Astrocyte (in vitro differentiated cells and primary cell): ENCODE results near the gene METTL24. TPM values are rescaled to one million over a fixed set of nuclear protein-coding genes. Genes with fewer than 3 reads are reported as not detected.

ENCODE experiments used
- DNase-seq: peaks from one replicate; pipeline ENCODE4 v3.0.0-alpha.2; 2010; ENCODE audit warnings: low read depth
- FAIRE-seq: peaks from 2 replicates; lab custom pipeline; 2011; peaks lifted over from hg19 to GRCh38; lab: Jason Lieb, UNC
- H2AFZ ChIP-seq: 2 replicates; pipeline ENCODE4 v1.6.0; 2012; ENCODE audit warnings: low read depth, low read length, inconsistent platforms
- H3K27ac ChIP-seq: 2 replicates; pipeline ENCODE4 v1.5.1; 2011; ENCODE audit warnings: low read depth, low read length, inconsistent platforms
- H3K27me3 ChIP-seq: 2 replicates; pipeline ENCODE4 v1.6.0; 2011; ENCODE audit warnings: low read length, inconsistent platforms; ENCODE audit not compliant: insufficient read depth
- H3K36me3 ChIP-seq: 2 replicates; pipeline ENCODE4 v1.5.1; 2011; ENCODE audit warnings: low read length, inconsistent platforms; ENCODE audit not compliant: insufficient read depth
- H3K4me1 ChIP-seq: 2 replicates; pipeline ENCODE4 v1.5.1; 2011; ENCODE audit warnings: low read length, inconsistent platforms; ENCODE audit not compliant: insufficient read depth
- H3K4me2 ChIP-seq: 2 replicates; pipeline ENCODE4 v1.6.0; 2012; ENCODE audit warnings: low read length, inconsistent platforms
- H3K4me3 ChIP-seq: 2 replicates; pipeline ENCODE4 v1.5.1; 2011; ENCODE audit warnings: low read depth, mild to moderate bottlenecking, low read length, inconsistent platforms; ENCODE audit not compliant: insufficient read depth
- H3K79me2 ChIP-seq: 2 replicates; pipeline ENCODE4 v1.6.0; 2012; ENCODE audit warnings: mild to moderate bottlenecking, low read length, inconsistent platforms; ENCODE audit not compliant: insufficient read depth
- H3K9ac ChIP-seq: 2 replicates; pipeline ENCODE4 v1.6.0; 2012; ENCODE audit warnings: mild to moderate bottlenecking, low read length, inconsistent platforms
- H3K9me3 ChIP-seq: 2 replicates; pipeline ENCODE4 v1.5.1; 2012; ENCODE audit warnings: low read depth, mild to moderate bottlenecking, low read length, inconsistent platforms; ENCODE audit not compliant: insufficient read depth
- H4K20me1 ChIP-seq: 2 replicates; pipeline ENCODE4 v1.6.0; 2012; ENCODE audit warnings: low read length, inconsistent platforms; ENCODE audit not compliant: insufficient read depth
- H3K27ac Mint-ChIP-seq: one replicate; pipeline ENCODE4 v1.8.0; 2021; ENCODE audit warnings: mild to moderate bottlenecking, mixed read lengths; ENCODE audit not compliant: unreplicated experiment
- H3K27me3 Mint-ChIP-seq: one replicate; pipeline ENCODE4 v1.8.0; 2021; ENCODE audit warnings: low read depth, mixed read lengths; ENCODE audit not compliant: unreplicated experiment
- H3K36me3 Mint-ChIP-seq: one replicate; pipeline ENCODE4 v1.8.0; 2021; ENCODE audit warnings: low read depth, mixed read lengths; ENCODE audit not compliant: unreplicated experiment
- H3K4me1 Mint-ChIP-seq: one replicate; pipeline ENCODE4 v1.8.0; 2021; ENCODE audit warnings: low read depth, mixed read lengths; ENCODE audit not compliant: unreplicated experiment
- H3K4me3 Mint-ChIP-seq: one replicate; pipeline ENCODE4 v1.8.0; 2021; ENCODE audit warnings: mild to moderate bottlenecking, moderate library complexity, mixed read lengths; ENCODE audit not compliant: unreplicated experiment
- H3K9me3 Mint-ChIP-seq: one replicate; pipeline ENCODE4 v1.8.0; 2021; ENCODE audit warnings: mild to moderate bottlenecking, mixed read lengths; ENCODE audit not compliant: unreplicated experiment
- CTCF ChIP-seq: IDR thresholded peaks from 2 replicates; pipeline ENCODE4 v1.5.1; 2011; ENCODE audit warnings: low read depth, mild to moderate bottlenecking, inconsistent platforms, low read length, moderate library complexity; ENCODE audit not compliant: insufficient read depth
- EZH2 ChIP-seq: IDR thresholded peaks from 2 replicates; pipeline ENCODE4 v1.6.1; 2012; ENCODE audit warnings: mild to moderate bottlenecking, low read length, inconsistent platforms; ENCODE audit not compliant: insufficient read depth
- total RNA-seq: library from RNA; stranded (reverse); gene quantifications from 2 replicates; pipeline ENCODE4 v1.2.1, GENCODE V29; 2021

METTL24 gene
- total RNA-seq, 1 donor from 2014 or later = 0.75 TPM

DNA sequence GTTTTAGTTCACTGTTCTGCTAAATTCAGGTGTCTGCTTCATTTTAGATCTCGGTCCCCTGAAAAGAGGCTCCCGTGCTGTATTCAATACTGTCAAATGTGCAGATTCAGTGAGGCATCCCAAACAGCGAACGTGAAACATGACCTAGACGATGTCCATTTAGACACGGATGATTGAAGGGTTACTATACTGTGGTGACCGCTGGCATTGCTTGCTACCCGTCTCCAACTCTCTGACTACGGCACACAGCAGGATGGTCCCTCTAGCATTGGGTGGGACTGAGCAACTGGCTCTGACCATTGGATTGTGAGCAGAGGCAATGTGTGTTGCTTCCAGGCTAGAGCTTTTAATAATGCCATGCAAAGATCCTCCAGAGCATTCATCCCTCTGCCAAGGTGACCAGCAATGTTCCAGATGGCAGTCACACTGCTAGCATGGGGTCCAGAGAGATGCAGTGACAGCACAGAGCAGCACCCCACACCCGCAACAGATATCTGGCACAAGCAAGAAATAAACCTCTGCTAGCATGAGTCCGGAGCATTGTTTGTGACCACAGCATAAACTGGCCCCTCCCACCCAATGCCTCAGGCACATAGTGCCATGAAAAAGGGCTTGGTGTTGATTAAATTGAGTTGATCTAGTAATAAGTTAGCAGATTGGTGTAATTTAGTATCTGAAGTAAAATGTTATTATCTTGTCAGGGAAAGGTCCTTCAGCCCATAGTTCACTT lies 9.0 kb downstream of the METTL24 start:
- H3K27me3 ChIP-seq = peaks cover 3% of the 10 kb centered on the region
- no peaks in the 10 kb centered on the region for H3K79me2 ChIP-seq
- H3K4me1 Mint-ChIP-seq = peaks cover 10% of the 10 kb centered on the region
- H3K27ac Mint-ChIP-seq = no peak overlapping the region
- no peaks in the 10 kb centered on the region for H3K4me1 ChIP-seq
- no peak overlapping the region for H2AFZ ChIP-seq
- H3K27ac ChIP-seq = no peak overlapping the region
- H3K9ac ChIP-seq = no peak overlapping the region
- no peak overlapping the region for H3K4me3 Mint-ChIP-seq
- no peaks in the 10 kb centered on the region for H3K36me3 Mint-ChIP-seq
- no peaks in the 10 kb centered on the region for H3K36me3 ChIP-seq
- H3K4me2 ChIP-seq = no peak overlapping the region
- no peaks in the 10 kb centered on the region for H4K20me1 ChIP-seq
- FAIRE-seq (no peak), DNase-seq (no peak)
- H3K9me3 Mint-ChIP-seq = no peaks in the 10 kb centered on the region
- TF ChIP-seq EZH2 (no peak), CTCF (no peak)
- no peaks in the 10 kb centered on the region for H3K9me3 ChIP-seq
- no peak overlapping the region for H3K4me3 ChIP-seq
- H3K27me3 Mint-ChIP-seq = no peaks in the 10 kb centered on the region

DNA sequence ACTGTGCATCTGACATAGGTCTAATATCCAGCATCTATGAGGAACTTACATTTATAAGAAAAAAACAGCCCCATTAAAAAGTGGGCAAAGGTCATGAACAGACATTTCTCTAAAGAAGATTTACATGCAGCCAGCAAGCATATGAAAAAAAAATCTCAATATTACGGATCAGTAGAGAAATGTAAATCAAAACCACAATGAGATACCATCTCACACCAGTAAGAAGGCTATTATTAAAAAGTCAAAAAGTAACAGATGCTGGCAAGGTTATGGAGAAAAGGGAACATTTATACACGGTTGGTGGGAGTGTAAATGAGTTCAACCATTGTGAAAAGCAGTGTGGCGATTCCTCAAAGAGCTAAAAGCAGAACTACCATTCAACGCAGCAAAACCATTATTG lies 13.1 kb downstream of the METTL24 start:
- H3K9me3 ChIP-seq = no peaks in the 10 kb centered on the region
- H3K36me3 Mint-ChIP-seq = no peaks in the 10 kb centered on the region
- peak; percentile 39 for FAIRE-seq
- no peaks in the 10 kb centered on the region for H3K27me3 Mint-ChIP-seq
- H3K9ac ChIP-seq = no peak overlapping the region
- no peak for TF ChIP-seq EZH2
- TF ChIP-seq CTCF = no peak
- H3K27ac Mint-ChIP-seq = no peak overlapping the region
- no peak overlapping the region for H3K4me2 ChIP-seq
- H3K4me3 Mint-ChIP-seq = no peak overlapping the region
- no peaks in the 10 kb centered on the region for H3K36me3 ChIP-seq
- no peak overlapping the region for H2AFZ ChIP-seq
- no peaks in the 10 kb centered on the region for H3K79me2 ChIP-seq
- no peak for DNase-seq
- H3K4me1 Mint-ChIP-seq = no peaks in the 10 kb centered on the region
- H3K9me3 Mint-ChIP-seq = no peaks in the 10 kb centered on the region
- no peak overlapping the region for H3K4me3 ChIP-seq
- peaks cover 3% of the 10 kb centered on the region for H3K27me3 ChIP-seq
- no peak overlapping the region for H3K27ac ChIP-seq
- H4K20me1 ChIP-seq = no peaks in the 10 kb centered on the region
- H3K4me1 ChIP-seq = no peaks in the 10 kb centered on the region

- no peak for FAIRE-seq
- Mint-ChIP-seq H3K9me3 (no peaks in the 10 kb centered on the region), H3K27ac (no peak overlapping the region), H3K4me3 (no peak overlapping the region), H3K36me3 (no peaks in the 10 kb centered on the region), H3K27me3 (no peaks in the 10 kb centered on the region), H3K4me1 (peaks cover 5% of the 10 kb centered on the region)
- Histone ChIP-seq H3K4me3 (no peak overlapping the region), H2AFZ (no peak overlapping the region), H3K36me3 (no peaks in the 10 kb centered on the region), H3K27me3 (no peaks in the 10 kb centered on the region), H3K79me2 (no peaks in the 10 kb centered on the region), H3K4me2 (no peak overlapping the region), H4K20me1 (no peaks in the 10 kb centered on the region), H3K4me1 (no peaks in the 10 kb centered on the region), H3K9ac (no peak overlapping the region), H3K9me3 (no peaks in the 10 kb centered on the region), H3K27ac (no peak overlapping the region)
- DNase-seq = no peak
- TF ChIP-seq EZH2 = no peak
- no peak for TF ChIP-seq CTCF
These were observed 15.4 kb downstream of the METTL24 start for GRCh38 chr6:110342759-110343158.
